Naive thymus-derived CD4-positive, alpha-beta T cell (primary cell): ENCODE results near the gene HMCES. TPM values are rescaled to one million over a fixed set of nuclear protein-coding genes. Genes with fewer than 3 reads are reported as not detected.

Experiments used
- ATAC-seq: fragments of 150-1000 bp; cut with Tn5 transposase; 2 replicates; pipeline ENCODE4 v1.10.0; 2021; ENCODE audit warnings: mild to moderate bottlenecking, moderate library complexity
- CTCF ChIA-PET: fragments of 350-600 bp; sonication (Branson Sonifier 250); formaldehyde crosslinking; loops from one replicate; lab custom pipeline; 2021; ENCODE audit warnings: antibody characterized with exemption; lab: Charles Lee
- POLR2A ChIA-PET: fragments of 350-600 bp; sonication (Branson Sonifier 250); formaldehyde crosslinking; loops from one replicate; lab custom pipeline; 2021; ENCODE audit warnings: antibody characterized with exemption, inconsistent platforms; lab: Charles Lee
- DNase-seq, 9 donors: peaks; one replicate each; pipeline versions ENCODE4 v3.0.0 to v3.0.0-alpha.2; 2020 to 2022; ENCODE audit warnings: mixed read lengths in 1 of 9
- H3K27ac ChIP-seq: one replicate; pipeline ENCODE4 v1.7.0; 2013; ENCODE audit warnings: mild to moderate bottlenecking, low read depth, low read length, moderate library complexity
- H3K27me3 ChIP-seq, 2 donors: one replicate each; pipeline ENCODE4 v1.7.0; 2013; ENCODE audit warnings: low read length in 2 of 2, mild to moderate bottlenecking in 2 of 2, moderate library complexity in 2 of 2; ENCODE audit not compliant: control insufficient read depth in 2 of 2, insufficient read depth in 2 of 2
- H3K36me3 ChIP-seq, 3 experiments: 1 replicate in 2 of 3; 2 replicates in 1 of 3; pipeline ENCODE4 v1.7.0; 2013; ENCODE audit warnings: low read length in 3 of 3, mild to moderate bottlenecking in 3 of 3, moderate library complexity in 1 of 3; ENCODE audit not compliant: insufficient read depth in 3 of 3, control insufficient read depth in 2 of 3
- H3K4me1 ChIP-seq, 2 donors: one replicate each; pipeline ENCODE4 v1.7.0; 2013; ENCODE audit warnings: low read length in 2 of 2, mild to moderate bottlenecking in 2 of 2, moderate library complexity in 1 of 2; ENCODE audit not compliant: control insufficient read depth in 2 of 2, insufficient read depth in 2 of 2
- H3K4me3 ChIP-seq: 2 replicates; pipeline ENCODE4 v1.7.0; 2013; ENCODE audit warnings: mild to moderate bottlenecking, low read length
- H3K9me3 ChIP-seq, 3 experiments: 1 replicate in 2 of 3; 2 replicates in 1 of 3; pipeline ENCODE4 v1.7.0; 2013; ENCODE audit warnings: low read length in 3 of 3; ENCODE audit not compliant: control insufficient read depth in 2 of 3
- H3K27ac Mint-ChIP-seq, 9 donors: one replicate each; pipeline ENCODE4 v1.8.0; 2020 to 2022; ENCODE audit warnings: mixed read lengths in 9 of 9, mild to moderate bottlenecking in 8 of 9, moderate library complexity in 5 of 9, inconsistent platforms in 2 of 9
- H3K27me3 Mint-ChIP-seq, 5 donors: one replicate each; pipeline ENCODE4 v1.8.0; 2021 to 2022; ENCODE audit warnings: mixed read lengths in 5 of 5, mild to moderate bottlenecking in 1 of 5
- H3K36me3 Mint-ChIP-seq, 5 donors: one replicate each; pipeline ENCODE4 v1.8.0; 2020 to 2022; ENCODE audit warnings: mixed read lengths in 5 of 5, mild to moderate bottlenecking in 3 of 5, inconsistent platforms in 1 of 5
- H3K4me1 Mint-ChIP-seq, 7 donors: one replicate each; pipeline ENCODE4 v1.8.0; 2020 to 2022; ENCODE audit warnings: mixed read lengths in 7 of 7, mild to moderate bottlenecking in 3 of 7, inconsistent platforms in 1 of 7
- H3K4me3 Mint-ChIP-seq, 10 donors: one replicate each; pipeline ENCODE4 v1.8.0; 2020 to 2022; ENCODE audit warnings: mild to moderate bottlenecking in 10 of 10, mixed read lengths in 10 of 10, moderate library complexity in 6 of 10, inconsistent platforms in 2 of 10
- H3K9me3 Mint-ChIP-seq, 11 donors: one replicate each; pipeline ENCODE4 v1.8.0; 2020 to 2022; ENCODE audit warnings: mixed read lengths in 11 of 11, mild to moderate bottlenecking in 4 of 11, inconsistent platforms in 1 of 11, moderate library complexity in 1 of 11
- intact Hi-C, 2 donors: fragments of 100-400 bp; cut with micrococcal nuclease; formaldehyde crosslinking; loops; one replicate each; pipeline ENCODE4 v1.15.1; 2023
- polyA plus RNA-seq, 2 donors: library from polyadenylated mRNA; unstranded; fragments of 300-500 nt; fragmentation: Illumina TruSeq; gene quantifications; one replicate each; pipeline ENCODE4 v1.2.3, GENCODE V29; 2021
- total RNA-seq, 6 experiments: library from RNA in 5 of 6; stranded (reverse) in 5 of 6; gene quantifications; 1 replicate in 5 of 6; 2 replicates in 1 of 6; pipeline ENCODE4 v1.2.3 and lab custom pipeline; 2021 to 2026

The HMCES gene
- total and polyA plus RNA-seq, 7 experiments from 2014 or later, result 45.7 to 135 (median 56.3) TPM

DNA sequence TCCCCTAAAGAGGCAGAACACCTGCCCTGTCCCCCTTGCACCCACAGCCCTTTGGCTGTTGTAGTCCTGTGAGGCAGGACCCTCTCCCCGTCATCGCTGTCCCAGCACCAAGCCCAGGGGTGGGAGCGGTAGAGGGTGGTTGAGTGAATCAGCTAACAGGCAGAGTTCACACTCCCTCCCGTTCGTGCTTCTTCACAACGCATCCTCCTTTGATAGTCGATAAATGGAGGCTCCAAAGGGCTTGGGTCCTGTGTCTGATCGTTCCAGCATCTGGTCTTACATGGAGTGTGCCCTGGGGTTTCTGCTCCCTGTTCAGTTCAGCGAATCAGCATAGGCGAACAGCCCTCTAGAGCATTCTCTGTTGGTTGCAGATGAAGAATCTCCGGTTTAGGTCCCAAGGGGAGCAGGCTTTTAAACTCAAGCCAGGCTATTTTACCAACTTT lies 820 bp upstream of the HMCES start:
- no peak for ATAC-seq
- H3K36me3 ChIP-seq, result peaks cover 0 to 49% (median 8%) of the 10 kb centered on the region in 3 experiments
- H3K27ac ChIP-seq, result peak overlapping the region; percentile 99
- H3K27me3 Mint-ChIP-seq, result no peaks in the 10 kb centered on the region
- H3K9me3 ChIP-seq, result no peaks in the 10 kb centered on the region
- POLR2A ChIA-PET, result interaction anchor here (0.8 to 9.0 kb wide), 8 partner anchors 9 to 274 kb away, joined by 3 to 251 read pairs (median 4); partner anchors contain the start of genes CNBP, COPG1 and RAB43
- no peaks in the 10 kb centered on the region for H3K27me3 ChIP-seq
- peak overlapping the region; percentile 89 to 99 (median 92) for H3K4me3 Mint-ChIP-seq
- peak overlapping the region; percentile 89 to 100 (median 96) for H3K27ac Mint-ChIP-seq
- no peaks in the 10 kb centered on the region for H3K9me3 Mint-ChIP-seq
- peaks cover 14 to 26% of the 10 kb centered on the region in 2 donors for H3K4me1 ChIP-seq
- peaks cover 21 to 45% (median 34%) of the 10 kb centered on the region in 7 donors for H3K4me1 Mint-ChIP-seq
- intact Hi-C loops, result loop anchor here (1.0 to 10.0 kb wide), 14 partner anchors 29 to 1226 kb away; partner anchors contain the start of genes COPG1 (in 2 of the 2), IFT122 (in 2 of the 2), ISY1 (in 2 of the 2) and TMCC1 (in 2 of the 2)
- peak in 1 of 9 donors; percentile 10 for DNase-seq
- H3K4me3 ChIP-seq, result no peak overlapping the region
- peaks cover 0 to 29% (median 7%) of the 10 kb centered on the region in 5 donors for H3K36me3 Mint-ChIP-seq
- CTCF ChIA-PET, result interaction anchor here (3.2 kb wide), 1 partner anchor 38 kb away, joined by 19 read pairs; a partner anchor contains a TSS

- ATAC-seq (peak; percentile 14), DNase-seq (peak; percentile 25 to 64 (median 58))
- Mint-ChIP-seq H3K27ac (peak overlapping the region; percentile 89 to 100 (median 98)), H3K4me3 (peak overlapping the region; percentile 95 to 99 (median 98)), H3K27me3 (no peaks in the 10 kb centered on the region), H3K36me3 (peaks cover 0 to 23% (median 3%) of the 10 kb centered on the region in 5 donors), H3K4me1 (peaks cover 21 to 56% (median 43%) of the 10 kb centered on the region in 7 donors), H3K9me3 (no peaks in the 10 kb centered on the region)
- ChIA-PET CTCF (interaction anchor here (0.6 to 3.2 kb wide), 3 partner anchors 33 to 159 kb away, joined by 3 to 19 read pairs (median 4); a partner anchor contains a TSS), POLR2A (interaction anchor here (0.6 to 9.0 kb wide), 21 partner anchors 10 to 789 kb away, joined by 3 to 251 read pairs (median 4); partner anchors contain the start of genes CNBP, COPG1, IFT122 and MBD4)
- H3K27ac ChIP-seq, result peak overlapping the region; percentile 99
- peaks cover 14 to 29% of the 10 kb centered on the region in 2 donors for H3K4me1 ChIP-seq
- intact Hi-C loops, result loop anchor here (1.0 to 10.0 kb wide), 14 partner anchors 30 to 1227 kb away; partner anchors contain the start of genes COPG1 (in 2 of the 2), IFT122 (in 2 of the 2), ISY1 (in 2 of the 2) and TMCC1 (in 2 of the 2)
- H3K27me3 ChIP-seq, result no peaks in the 10 kb centered on the region
- H3K4me3 ChIP-seq, result peak overlapping the region; percentile 99
- peaks cover 0 to 38% (median 12%) of the 10 kb centered on the region in 3 experiments for H3K36me3 ChIP-seq
- H3K9me3 ChIP-seq, result no peaks in the 10 kb centered on the region
These were observed 566 bp downstream of the HMCES start for GRCh38 chr3:129278966-129279906.

GRCh38 chr3:129280183-129280582 lies 1.5 kb downstream of the HMCES start:
- Mint-ChIP-seq H3K27ac (peak overlapping the region in 8 of 9 donors; percentile 86 to 100 (median 98)), H3K36me3 (peaks cover 0 to 21% (median 0%) of the 10 kb centered on the region in 5 donors), H3K27me3 (no peaks in the 10 kb centered on the region), H3K4me1 (peaks cover 24 to 65% (median 52%) of the 10 kb centered on the region in 7 donors), H3K9me3 (no peaks in the 10 kb centered on the region), H3K4me3 (peak overlapping the region; percentile 51 to 99 (median 98))
- Histone ChIP-seq H3K27me3 (no peaks in the 10 kb centered on the region), H3K9me3 (no peaks in the 10 kb centered on the region), H3K27ac (peak overlapping the region; percentile 99), H3K36me3 (peaks cover 0 to 28% (median 4%) of the 10 kb centered on the region in 3 experiments), H3K4me1 (peaks cover 14 to 29% of the 10 kb centered on the region in 2 donors), H3K4me3 (peak overlapping the region; percentile 99)
- no peak for DNase-seq
- intact Hi-C loops, result no loop called here
- ChIA-PET CTCF (interaction anchor here (1.1 to 3.2 kb wide), 2 partner anchors 34 to 36 kb away, joined by 4 to 19 read pairs; a partner anchor contains a TSS), POLR2A (interaction anchor here (1.0 to 9.0 kb wide), 12 partner anchors 9 to 476 kb away, joined by 3 to 251 read pairs (median 6); partner anchors contain the start of genes CNBP, COPG1, IFT122 and MBD4)
- no peak for ATAC-seq

DNA sequence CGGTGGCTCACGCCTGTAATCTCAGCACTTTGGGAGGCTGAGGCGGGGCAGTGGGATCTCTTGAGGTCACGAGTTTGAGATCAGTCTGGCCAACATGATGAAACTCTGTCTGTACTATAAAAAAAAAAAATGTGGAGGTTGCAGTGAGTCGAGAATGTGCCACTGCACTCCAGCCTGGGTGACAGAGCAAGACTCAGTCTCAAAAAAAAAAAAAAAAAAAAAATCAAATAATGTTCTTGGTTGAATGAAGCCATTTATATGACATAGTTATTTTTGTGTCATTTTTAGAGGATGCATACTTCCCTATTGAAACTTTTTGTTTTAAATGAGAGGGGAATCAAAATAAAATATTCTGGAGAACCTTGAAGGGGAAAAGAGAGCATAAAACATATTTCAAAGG lies 3.1 kb downstream of the HMCES start:
- intact Hi-C loops, result no loop called here
- peak overlapping the region; percentile 16 to 100 (median 85) for H3K27ac Mint-ChIP-seq
- peak overlapping the region; percentile 54 for H3K27ac ChIP-seq
- DNase-seq (no peak), ATAC-seq (no peak)
- peaks cover 0 to 22% (median 4%) of the 10 kb centered on the region in 3 experiments for H3K36me3 ChIP-seq
- no peaks in the 10 kb centered on the region for H3K9me3 ChIP-seq
- H3K27me3 Mint-ChIP-seq, result no peaks in the 10 kb centered on the region
- ChIA-PET POLR2A (interaction anchor here (0.6 to 9.0 kb wide), 2 partner anchors 32 to 550 kb away, joined by 3 to 251 read pairs; a partner anchor contains a TSS), CTCF (no interaction called here)
- no peaks in the 10 kb centered on the region for H3K27me3 ChIP-seq
- H3K4me3 Mint-ChIP-seq, result peak overlapping the region in 7 of 10 donors; percentile 18 to 74 (median 57)
- peaks cover 14 to 29% of the 10 kb centered on the region in 2 donors for H3K4me1 ChIP-seq
- peaks cover 0 to 16% (median 4%) of the 10 kb centered on the region in 5 donors for H3K36me3 Mint-ChIP-seq
- H3K9me3 Mint-ChIP-seq, result no peaks in the 10 kb centered on the region
- H3K4me1 Mint-ChIP-seq, result peaks cover 29 to 74% (median 59%) of the 10 kb centered on the region in 7 donors
- H3K4me3 ChIP-seq, result no peak overlapping the region

DNA sequence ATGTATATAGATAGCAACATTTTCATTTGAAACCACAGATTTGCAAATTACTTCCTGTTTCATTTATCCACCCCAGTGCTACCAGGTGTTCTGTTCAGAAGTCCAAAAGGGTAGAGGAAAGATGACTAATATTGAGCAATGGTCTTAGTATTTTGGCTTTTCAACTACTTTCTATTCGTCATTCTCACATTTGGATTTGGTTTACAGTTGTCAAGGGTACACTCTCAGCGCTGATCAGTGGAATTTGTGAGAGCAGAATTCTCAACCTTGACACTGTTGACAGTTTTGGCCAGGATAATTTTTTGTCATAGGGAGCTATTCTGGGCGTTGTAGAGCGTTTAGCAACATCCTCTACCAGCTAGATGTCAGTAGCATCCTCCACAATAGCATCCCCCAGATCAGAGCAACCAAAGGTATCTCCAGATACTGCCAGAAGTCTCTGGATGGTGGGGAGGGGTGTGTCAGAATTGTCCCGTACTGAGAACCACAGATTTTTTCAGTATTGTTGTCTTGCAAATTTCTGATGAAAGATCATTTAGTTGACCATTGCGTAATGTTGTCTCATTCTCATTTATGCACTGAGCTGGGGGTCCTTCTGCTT lies 4.2 kb downstream of the HMCES start:
- ChIA-PET POLR2A (interaction anchor here (0.6 to 9.0 kb wide), 8 partner anchors 10 to 1112 kb away, joined by 3 to 251 read pairs (median 5); a partner anchor contains a TSS), CTCF (interaction anchor here (0.6 kb wide), 1 partner anchor 19 kb away, joined by 3 read pairs; no protein-coding TSS in a partner anchor)
- Histone ChIP-seq H3K27ac (peak overlapping the region; percentile 54), H3K27me3 (no peaks in the 10 kb centered on the region), H3K36me3 (peaks cover 0 to 24% (median 4%) of the 10 kb centered on the region in 3 experiments), H3K9me3 (no peaks in the 10 kb centered on the region), H3K4me3 (peak overlapping the region; percentile 13), H3K4me1 (peaks cover 14 to 27% of the 10 kb centered on the region in 2 donors)
- Mint-ChIP-seq H3K36me3 (peaks cover 0 to 12% (median 5%) of the 10 kb centered on the region in 5 donors), H3K9me3 (no peaks in the 10 kb centered on the region), H3K4me3 (peak overlapping the region in 9 of 10 donors; percentile 1 to 79 (median 45)), H3K4me1 (peaks cover 32 to 73% (median 60%) of the 10 kb centered on the region in 7 donors), H3K27me3 (no peaks in the 10 kb centered on the region), H3K27ac (peak overlapping the region; percentile 16 to 100 (median 85))
- ATAC-seq (no peak), DNase-seq (no peak)
- intact Hi-C loops, result no loop called here
